Skin epidermis (tissue), 12 donors: ENCODE measurements around the gene ABHD8.
"Not testable (repeated sequence)": the region's sequence is repeated elsewhere in the genome, so short reads cannot be mapped to it uniquely, and the experiment has no call there.

Experiments used
- H3K27ac ChIP-seq, 21 experiments: fragments of 200-600 bp; sonication (generic) in 11 of 21; one replicate each; pipeline ENCODE4 v1.5.0; 2020; ENCODE audit warnings: mild to moderate bottlenecking in 3 of 21, inconsistent platforms in 2 of 21, moderate library complexity in 2 of 21
- H3K4me3 ChIP-seq, 7 experiments: fragments of 200-600 bp; sonication (generic) in 2 of 7; one replicate each; pipeline ENCODE4 v1.5.0; 2020; ENCODE audit warnings: inconsistent platforms in 2 of 7, mild to moderate bottlenecking in 2 of 7, moderate library complexity in 1 of 7

Gene ABHD8

GRCh38 chr19:17304386-17305215 is 1.4 kb upstream of the ABHD8 start:
- Histone ChIP-seq H3K27ac (peak overlapping the region in 14 of 21 experiments; percentile 75 to 94 (median 90)), H3K4me3 (peak overlapping the region in 1 of 7 experiments; percentile 50)

GRCh38 chr19:17303940-17304267 is 679 bp upstream of the ABHD8 start:
- Histone ChIP-seq H3K4me3 (no peak overlapping the region), H3K27ac (peak overlapping the region in 4 of 21 experiments; percentile 64 to 87 (median 80))

GRCh38 chr19:17302391-17303166 is 646 bp downstream of the ABHD8 start:
- Histone ChIP-seq H3K27ac (peak overlapping the region in 20 of 21 experiments; percentile 2 to 89 (median 76)), H3K4me3 (peak overlapping the region; percentile 44 to 86 (median 78))

- Histone ChIP-seq H3K4me3 (no peak overlapping the region), H3K27ac (no peak overlapping the region)
These were observed 2.1 kb downstream of the ABHD8 start for GRCh38 chr19:17300992-17301619.

- Histone ChIP-seq H3K27ac (peak overlapping the region in 1 of 21 experiments; percentile 26), H3K4me3 (no peak overlapping the region)
These were observed 6.2 kb downstream of the ABHD8 start for GRCh38 chr19:17296976-17297375.

- no peak overlapping the region for H3K4me3 ChIP-seq
- no peak overlapping the region for H3K27ac ChIP-seq
These were observed 7.0 kb downstream of the ABHD8 start for GRCh38 chr19:17296273-17296672.

- not testable (repeated sequence) for H3K4me3 ChIP-seq, H3K27ac ChIP-seq
These were observed 7.7 kb downstream of the ABHD8 start for GRCh38 chr19:17295551-17295950.

- Histone ChIP-seq H3K4me3 (no peak overlapping the region), H3K27ac (no peak overlapping the region)
These were observed 9.0 kb downstream of the ABHD8 start for GRCh38 chr19:17294051-17294891.

GRCh38 chr19:17293605-17294004 is 9.6 kb downstream of the ABHD8 start:
- no peak overlapping the region for H3K4me3 ChIP-seq
- no peak overlapping the region for H3K27ac ChIP-seq

- H3K4me3 ChIP-seq, result peak overlapping the region; percentile 38 to 55 (median 47)
- peak overlapping the region in 16 of 21 experiments; percentile 1 to 80 (median 54) for H3K27ac ChIP-seq
These were observed 10.7 kb downstream of the ABHD8 start for GRCh38 chr19:17292301-17293074.

- Histone ChIP-seq H3K4me3 (no peak overlapping the region), H3K27ac (no peak overlapping the region)
These were observed 13.7 kb downstream of the ABHD8 start for GRCh38 chr19:17289489-17289888.

GRCh38 chr19:17286752-17287151 is 16.5 kb downstream of the ABHD8 start:
- H3K27ac ChIP-seq, result no peak overlapping the region
- no peak overlapping the region for H3K4me3 ChIP-seq

- H3K27ac ChIP-seq, result no peak overlapping the region
- H3K4me3 ChIP-seq, result no peak overlapping the region
These were observed 17.0 kb downstream of the ABHD8 start for GRCh38 chr19:17286263-17286662.

- Histone ChIP-seq H3K4me3 (no peak overlapping the region), H3K27ac (no peak overlapping the region)
These were observed 17.6 kb downstream of the ABHD8 start for GRCh38 chr19:17285415-17286135.

GRCh38 chr19:17283504-17283996 is 19.7 kb downstream of the ABHD8 start:
- H3K27ac ChIP-seq, result no peak overlapping the region
- H3K4me3 ChIP-seq, result no peak overlapping the region

GRCh38 chr19:17282488-17283125 is 20.6 kb downstream of the ABHD8 start:
- Histone ChIP-seq H3K4me3 (peak overlapping the region in 6 of 7 experiments; percentile 6 to 38 (median 30)), H3K27ac (peak overlapping the region in 1 of 21 experiments; percentile 23)
